Measurements from ENCODE around the gene GPR151. TPM values are rescaled to one million over a fixed set of nuclear protein-coding genes. Genes with fewer than 3 reads are reported as not detected.

The GPR151 gene
- total and polyA plus RNA-seq, 2 donors: under 0.01 to 0.07 TPM

GRCh38 chr5:146507428-146507827, 8.6 kb downstream of the GPR151 start:
- DNase-seq (ENCODE audit: low read depth in 6 of 9, low spot score in 9 of 9): no peak
- Histone ChIP-seq H3K27ac (ENCODE audit: low read depth in 1 of 2, low read length in 1 of 2) (no peak overlapping the region), H3K4me3 (ENCODE audit: low read length in 2 of 2) (no peak overlapping the region), H3K27me3 (ENCODE audit: control insufficient read depth in 2 of 2, insufficient read depth in 1 of 2, low read length in 1 of 2) (no peaks in the 10 kb centered on the region), H3K36me3 (ENCODE audit: control insufficient read depth in 2 of 2, insufficient read depth in 2 of 2, low read length in 1 of 2) (peaks cover 13 to 68% of the 10 kb centered on the region in 2 donors), H3K9me3 (ENCODE audit: control insufficient read depth in 2 of 2, insufficient read depth in 1 of 2, low read length in 1 of 2) (no peaks in the 10 kb centered on the region), H3K4me1 (ENCODE audit: control insufficient read depth in 2 of 2, insufficient read depth in 2 of 2, low read length in 2 of 2) (no peaks in the 10 kb centered on the region)
- 98% methylated on average over 5 of the region's 5 CpGs for WGBS

GRCh38 chr5:146499680-146500079, 16.3 kb downstream of the GPR151 start:
- 98% methylated on average over 4 of the region's 4 CpGs for WGBS
- no peak overlapping the region for H3K4me3 ChIP-seq (ENCODE audit: low read length in 2 of 2)
- H3K36me3 ChIP-seq (ENCODE audit: control insufficient read depth in 2 of 2, insufficient read depth in 2 of 2, low read length in 1 of 2): peaks cover 0 to 36% of the 10 kb centered on the region in 2 donors
- no peaks in the 10 kb centered on the region for H3K4me1 ChIP-seq (ENCODE audit: control insufficient read depth in 2 of 2, insufficient read depth in 2 of 2, low read length in 2 of 2)
- H3K9me3 ChIP-seq (ENCODE audit: control insufficient read depth in 2 of 2, insufficient read depth in 1 of 2, low read length in 1 of 2): no peaks in the 10 kb centered on the region
- no peak for DNase-seq (ENCODE audit: low read depth in 6 of 9, low spot score in 9 of 9)
- no peak overlapping the region for H3K27ac ChIP-seq (ENCODE audit: low read depth in 1 of 2, low read length in 1 of 2)
- no peaks in the 10 kb centered on the region for H3K27me3 ChIP-seq (ENCODE audit: control insufficient read depth in 2 of 2, insufficient read depth in 1 of 2, low read length in 1 of 2)

GRCh38 chr5:146494656-146495055, 21.3 kb downstream of the GPR151 start:
- peaks cover 5 to 48% of the 10 kb centered on the region in 2 donors for H3K36me3 ChIP-seq (ENCODE audit: control insufficient read depth in 2 of 2, insufficient read depth in 2 of 2, low read length in 1 of 2)
- no peak for DNase-seq (ENCODE audit: low read depth in 6 of 9, low spot score in 9 of 9)
- 86% methylated on average over 2 of the region's 2 CpGs for WGBS

GRCh38 chr5:146490089-146490843, 25.7 kb downstream of the GPR151 start:
- WGBS: 94% methylated on average over 3 of the region's 3 CpGs
- no peaks in the 10 kb centered on the region for H3K27me3 ChIP-seq (ENCODE audit: control insufficient read depth in 2 of 2, insufficient read depth in 1 of 2, low read length in 1 of 2)
- H3K4me3 ChIP-seq (ENCODE audit: low read length in 2 of 2): no peak overlapping the region
- H3K9me3 ChIP-seq (ENCODE audit: control insufficient read depth in 2 of 2, insufficient read depth in 1 of 2, low read length in 1 of 2): no peaks in the 10 kb centered on the region
- no peaks in the 10 kb centered on the region for H3K4me1 ChIP-seq (ENCODE audit: control insufficient read depth in 2 of 2, insufficient read depth in 2 of 2, low read length in 2 of 2)
- H3K27ac ChIP-seq (ENCODE audit: low read depth in 1 of 2, low read length in 1 of 2): no peak overlapping the region
- no peak for DNase-seq (ENCODE audit: low read depth in 6 of 9, low spot score in 9 of 9)
- H3K36me3 ChIP-seq (ENCODE audit: control insufficient read depth in 2 of 2, insufficient read depth in 2 of 2, low read length in 1 of 2): peaks cover 7 to 49% of the 10 kb centered on the region in 2 donors

More at GRCh38 chr5:146494656-146495055, 21.3 kb downstream of the GPR151 start:
- no peaks in the 10 kb centered on the region for H3K27me3 ChIP-seq (ENCODE audit: control insufficient read depth in 2 of 2, insufficient read depth in 1 of 2, low read length in 1 of 2)
- H3K4me3 ChIP-seq (ENCODE audit: low read length in 2 of 2): no peak overlapping the region
- H3K4me1 ChIP-seq (ENCODE audit: control insufficient read depth in 2 of 2, insufficient read depth in 2 of 2, low read length in 2 of 2): no peaks in the 10 kb centered on the region
- H3K27ac ChIP-seq (ENCODE audit: low read depth in 1 of 2, low read length in 1 of 2): no peak overlapping the region
- no peaks in the 10 kb centered on the region for H3K9me3 ChIP-seq (ENCODE audit: control insufficient read depth in 2 of 2, insufficient read depth in 1 of 2, low read length in 1 of 2)

- H3K9me3 ChIP-seq (ENCODE audit: control insufficient read depth in 2 of 2, insufficient read depth in 1 of 2, low read length in 1 of 2): no peaks in the 10 kb centered on the region
- peaks cover 9 to 63% of the 10 kb centered on the region in 2 donors for H3K36me3 ChIP-seq (ENCODE audit: control insufficient read depth in 2 of 2, insufficient read depth in 2 of 2, low read length in 1 of 2)
- no peak overlapping the region for H3K4me3 ChIP-seq (ENCODE audit: low read length in 2 of 2)
- DNase-seq (ENCODE audit: low read depth in 6 of 9, low spot score in 9 of 9): no peak
- H3K27me3 ChIP-seq (ENCODE audit: control insufficient read depth in 2 of 2, insufficient read depth in 1 of 2, low read length in 1 of 2): no peaks in the 10 kb centered on the region
- no peak overlapping the region for H3K27ac ChIP-seq (ENCODE audit: low read depth in 1 of 2, low read length in 1 of 2)
- H3K4me1 ChIP-seq (ENCODE audit: control insufficient read depth in 2 of 2, insufficient read depth in 2 of 2, low read length in 2 of 2): no peaks in the 10 kb centered on the region
Measured at GRCh38 chr5:146484714-146485391, 31.1 kb downstream of the GPR151 start.

GRCh38 chr5:146482775-146483174, 33.2 kb downstream of the GPR151 start:
- 98% methylated on average over 2 of the region's 2 CpGs for WGBS
- no peak overlapping the region for H3K4me3 ChIP-seq (ENCODE audit: low read length in 2 of 2)
- DNase-seq (ENCODE audit: low read depth in 6 of 9, low spot score in 9 of 9): no peak
- H3K4me1 ChIP-seq (ENCODE audit: control insufficient read depth in 2 of 2, insufficient read depth in 2 of 2, low read length in 2 of 2): no peaks in the 10 kb centered on the region
- H3K36me3 ChIP-seq (ENCODE audit: control insufficient read depth in 2 of 2, insufficient read depth in 2 of 2, low read length in 1 of 2): peaks cover 9 to 63% of the 10 kb centered on the region in 2 donors
- H3K27me3 ChIP-seq (ENCODE audit: control insufficient read depth in 2 of 2, insufficient read depth in 1 of 2, low read length in 1 of 2): no peaks in the 10 kb centered on the region
- H3K9me3 ChIP-seq (ENCODE audit: control insufficient read depth in 2 of 2, insufficient read depth in 1 of 2, low read length in 1 of 2): no peaks in the 10 kb centered on the region
- no peak overlapping the region for H3K27ac ChIP-seq (ENCODE audit: low read depth in 1 of 2, low read length in 1 of 2)

- Histone ChIP-seq H3K27ac (ENCODE audit: low read depth in 1 of 2, low read length in 1 of 2) (no peak overlapping the region), H3K36me3 (ENCODE audit: control insufficient read depth in 2 of 2, insufficient read depth in 2 of 2, low read length in 1 of 2) (peaks cover 38 to 57% of the 10 kb centered on the region in 2 donors), H3K4me3 (ENCODE audit: low read length in 2 of 2) (no peak overlapping the region), H3K9me3 (ENCODE audit: control insufficient read depth in 2 of 2, insufficient read depth in 1 of 2, low read length in 1 of 2) (no peaks in the 10 kb centered on the region), H3K27me3 (ENCODE audit: control insufficient read depth in 2 of 2, insufficient read depth in 1 of 2, low read length in 1 of 2) (no peaks in the 10 kb centered on the region), H3K4me1 (ENCODE audit: control insufficient read depth in 2 of 2, insufficient read depth in 2 of 2, low read length in 2 of 2) (no peaks in the 10 kb centered on the region)
- no peak for DNase-seq (ENCODE audit: low read depth in 6 of 9, low spot score in 9 of 9)
- 100% methylated on average over 1 of the region's 1 CpG for WGBS
Measured at GRCh38 chr5:146475906-146476305, 40.1 kb downstream of the GPR151 start.

- Histone ChIP-seq H3K4me3 (ENCODE audit: low read length in 2 of 2) (no peak overlapping the region), H3K27ac (ENCODE audit: low read depth in 1 of 2, low read length in 1 of 2) (no peak overlapping the region), H3K36me3 (ENCODE audit: control insufficient read depth in 2 of 2, insufficient read depth in 2 of 2, low read length in 1 of 2) (peaks cover 40 to 57% of the 10 kb centered on the region in 2 donors), H3K4me1 (ENCODE audit: control insufficient read depth in 2 of 2, insufficient read depth in 2 of 2, low read length in 2 of 2) (no peaks in the 10 kb centered on the region), H3K9me3 (ENCODE audit: control insufficient read depth in 2 of 2, insufficient read depth in 1 of 2, low read length in 1 of 2) (no peaks in the 10 kb centered on the region), H3K27me3 (ENCODE audit: control insufficient read depth in 2 of 2, insufficient read depth in 1 of 2, low read length in 1 of 2) (no peaks in the 10 kb centered on the region)
- WGBS: 96% methylated on average over 4 of the region's 4 CpGs
- DNase-seq (ENCODE audit: low read depth in 6 of 9, low spot score in 9 of 9): no peak
Measured at GRCh38 chr5:146475190-146475780, 40.7 kb downstream of the GPR151 start.

GRCh38 chr5:146474065-146474464, 41.9 kb downstream of the GPR151 start:
- DNase-seq (ENCODE audit: low read depth in 6 of 9, low spot score in 9 of 9): no peak
- Histone ChIP-seq H3K27ac (ENCODE audit: low read depth in 1 of 2, low read length in 1 of 2) (no peak overlapping the region), H3K27me3 (ENCODE audit: control insufficient read depth in 2 of 2, insufficient read depth in 1 of 2, low read length in 1 of 2) (no peaks in the 10 kb centered on the region), H3K4me1 (ENCODE audit: control insufficient read depth in 2 of 2, insufficient read depth in 2 of 2, low read length in 2 of 2) (no peaks in the 10 kb centered on the region), H3K9me3 (ENCODE audit: control insufficient read depth in 2 of 2, insufficient read depth in 1 of 2, low read length in 1 of 2) (no peaks in the 10 kb centered on the region), H3K4me3 (ENCODE audit: low read length in 2 of 2) (no peak overlapping the region), H3K36me3 (ENCODE audit: control insufficient read depth in 2 of 2, insufficient read depth in 2 of 2, low read length in 1 of 2) (peaks cover 39 to 61% of the 10 kb centered on the region in 2 donors)
- WGBS: 97% methylated on average over 1 of the region's 1 CpG
